ENCODE data around the gene DAD1.
"Not testable (repeated sequence)": the region's sequence is repeated elsewhere in the genome, so short reads cannot be mapped to it uniquely, and the experiment has no call there.

The DAD1 gene

GRCh38 chr14:22598099-22598895 lies 9.3 kb upstream of the DAD1 start, which contains the start of gene ABHD4:
Gene ABHD4 (plus strand): TSS chr14:22598300. CDS start chr14:22598307, 7 bp downstream.
- peak; percentile 62 for DNase-seq

GRCh38 chr14:22597771-22598098 lies 8.7 kb upstream of the DAD1 start:
- no peak for DNase-seq

GRCh38 chr14:22597265-22597664 lies 8.2 kb upstream of the DAD1 start:
- DNase-seq: no peak

GRCh38 chr14:22596354-22596879 lies 7.4 kb upstream of the DAD1 start:
- no peak for DNase-seq

- no peak for DNase-seq
Measured at GRCh38 chr14:22594156-22594716, 5.2 kb upstream of the DAD1 start.

GRCh38 chr14:22593601-22594000 lies 4.6 kb upstream of the DAD1 start:
- DNase-seq: no peak

GRCh38 chr14:22593189-22593588 lies 4.2 kb upstream of the DAD1 start:
- no peak for DNase-seq

GRCh38 chr14:22588526-22589095 lies 413 bp downstream of the DAD1 start:
- DNase-seq: no peak

GRCh38 chr14:22587677-22588422 lies 1.2 kb downstream of the DAD1 start:
- not testable (repeated sequence) for DNase-seq

GRCh38 chr14:22587247-22587646 lies 1.8 kb downstream of the DAD1 start:
- no peak for DNase-seq

GRCh38 chr14:22583994-22584393 lies 5.0 kb downstream of the DAD1 start:
- DNase-seq: no peak

GRCh38 chr14:22580625-22581024 lies 8.4 kb downstream of the DAD1 start:
- no peak for DNase-seq

GRCh38 chr14:22579881-22580280 lies 9.1 kb downstream of the DAD1 start:
- DNase-seq: no peak

GRCh38 chr14:22579236-22579635 lies 9.8 kb downstream of the DAD1 start:
- no peak for DNase-seq

- DNase-seq: no peak
Measured at GRCh38 chr14:22577334-22577908, 11.6 kb downstream of the DAD1 start.

GRCh38 chr14:22573804-22574203 lies 15.2 kb downstream of the DAD1 start:
- DNase-seq: no peak

- DNase-seq: no peak
Measured at GRCh38 chr14:22572562-22573058, 16.4 kb downstream of the DAD1 start.

- DNase-seq: peak; percentile 84
Measured at GRCh38 chr14:22570132-22570949, 18.7 kb downstream of the DAD1 start.

GRCh38 chr14:22569737-22570131 lies 19.3 kb downstream of the DAD1 start:
- no peak for DNase-seq

GRCh38 chr14:22569106-22569736 lies 19.8 kb downstream of the DAD1 start:
- DNase-seq: no peak

GRCh38 chr14:22567437-22567836 lies 21.6 kb downstream of the DAD1 start:
- DNase-seq: no peak

All from activated CD4-positive, alpha-beta T cell treated with anti-CD3 and anti-CD28 coated beads for 48 hours (primary cell).